ENCODE measurements around the gene CEP350. TPM values are rescaled to one million over a fixed set of nuclear protein-coding genes. Genes with fewer than 3 reads are reported as not detected.

Gene CEP350
- total RNA-seq, 1 experiment from 2014 or later: 27.6 TPM

- TF ChIP-seq, protein P1, sequence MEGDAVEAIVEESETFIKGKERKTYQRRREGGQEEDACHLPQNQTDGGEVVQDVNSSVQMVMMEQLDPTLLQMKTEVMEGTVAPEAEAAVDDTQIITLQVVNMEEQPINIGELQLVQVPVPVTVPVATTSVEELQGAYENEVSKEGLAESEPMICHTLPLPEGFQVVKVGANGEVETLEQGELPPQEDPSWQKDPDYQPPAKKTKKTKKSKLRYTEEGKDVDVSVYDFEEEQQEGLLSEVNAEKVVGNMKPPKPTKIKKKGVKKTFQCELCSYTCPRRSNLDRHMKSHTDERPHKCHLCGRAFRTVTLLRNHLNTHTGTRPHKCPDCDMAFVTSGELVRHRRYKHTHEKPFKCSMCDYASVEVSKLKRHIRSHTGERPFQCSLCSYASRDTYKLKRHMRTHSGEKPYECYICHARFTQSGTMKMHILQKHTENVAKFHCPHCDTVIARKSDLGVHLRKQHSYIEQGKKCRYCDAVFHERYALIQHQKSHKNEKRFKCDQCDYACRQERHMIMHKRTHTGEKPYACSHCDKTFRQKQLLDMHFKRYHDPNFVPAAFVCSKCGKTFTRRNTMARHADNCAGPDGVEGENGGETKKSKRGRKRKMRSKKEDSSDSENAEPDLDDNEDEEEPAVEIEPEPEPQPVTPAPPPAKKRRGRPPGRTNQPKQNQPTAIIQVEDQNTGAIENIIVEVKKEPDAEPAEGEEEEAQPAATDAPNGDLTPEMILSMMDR (IDR thresholded peaks at IDR 0.05 in 2 of 3, conservative IDR thresholded peaks at IDR 0.05 in 1 of 3; ENCODE audit: borderline replicate concordance in 1 of 3, insufficient read depth in 1 of 3, low read depth in 2 of 3, low read length in 2 of 3): no peak
- TF ChIP-seq ZNF274 (IDR thresholded peaks at IDR 0.05; ENCODE audit: low read depth, low read length): no peak
- TF ChIP-seq ELF1 (IDR thresholded peaks at IDR 0.05; ENCODE audit: borderline replicate concordance, low read depth): peak; percentile 57; the same call in 1 of the 2 replicates
- TF ChIP-seq, protein P2, sequence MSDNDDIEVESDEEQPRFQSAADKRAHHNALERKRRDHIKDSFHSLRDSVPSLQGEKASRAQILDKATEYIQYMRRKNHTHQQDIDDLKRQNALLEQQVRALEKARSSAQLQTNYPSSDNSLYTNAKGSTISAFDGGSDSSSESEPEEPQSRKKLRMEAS (IDR thresholded peaks at IDR 0.05): peak; percentile 54; the same call in 1 of the 2 replicates
These were observed 199.9 kb downstream of the CEP350 start, which contains the start of gene QSOX1 (continued) for GRCh38 chr1:180154325-180155181.

DNA sequence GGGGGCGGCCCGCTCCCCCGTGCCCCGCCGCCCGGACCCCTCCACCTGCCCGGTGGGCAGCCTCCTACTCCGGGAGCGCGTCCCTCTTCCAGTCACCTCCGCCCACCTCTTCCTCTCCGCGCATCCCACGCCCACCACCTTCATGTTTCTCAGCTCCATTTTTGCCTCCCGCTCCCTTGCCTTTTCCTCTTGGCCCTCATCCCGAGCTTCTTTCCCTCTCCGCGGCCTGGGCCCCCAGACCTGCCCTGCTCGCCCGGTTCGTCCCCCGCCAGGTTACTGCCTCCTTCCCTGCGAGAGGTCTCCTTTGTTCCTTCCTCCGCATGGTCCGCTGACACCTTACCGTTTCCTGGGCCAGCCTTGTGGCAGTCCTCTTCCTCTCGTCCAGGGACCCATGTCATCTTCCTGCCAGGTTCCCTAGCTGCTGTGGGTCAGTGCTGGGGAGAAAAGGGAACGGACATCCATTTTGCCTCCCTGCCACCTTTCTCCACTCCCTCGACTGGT lies 200.6 kb downstream of the CEP350 start:
- peak overlapping the region; percentile 68 for H3K9ac ChIP-seq (ENCODE audit: low read length)
- H3K9me2 ChIP-seq (ENCODE audit: insufficient read depth): no peaks in the 10 kb centered on the region
- no peaks in the 10 kb centered on the region for H3K36me3 ChIP-seq (ENCODE audit: control insufficient read depth in 1 of 2, insufficient read depth in 2 of 2, low read length in 2 of 2)
- ATAC-seq: peak; percentile 20
- no TSS peak for BruUV-seq (replicated peaks)
- H2AFZ ChIP-seq (ENCODE audit: low read depth, low read length, poor library complexity, severe bottlenecking): no peak overlapping the region
- no peak for DNase-seq (ENCODE audit: low read depth, low spot score)
- H3K9me3 ChIP-seq (ENCODE audit: control insufficient read depth in 1 of 2, insufficient read depth in 1 of 2, low read depth in 1 of 2, low read length in 2 of 2): no peaks in the 10 kb centered on the region
- POLR2A ChIA-PET: interaction anchor here (0.9 to 1.9 kb wide), 3 partner anchors 10 to 18 kb away, joined by 3 to 11 read pairs (median 3); no protein-coding TSS in a partner anchor
- intact Hi-C loops (cut with micrococcal nuclease): loop anchor here (2.0 kb wide), 1 partner anchor 272 kb away; the partner anchor contains the start of gene TOR1AIP1
- H4K20me1 ChIP-seq (ENCODE audit: insufficient read depth): no peaks in the 10 kb centered on the region
- H3K27ac ChIP-seq (ENCODE audit: low read depth, low read length): no peak overlapping the region; the same call in 1 of the 2 replicates
- peaks cover 2 to 43% of the 10 kb centered on the region in 2 experiments; a peak in 3 of 4 replicates for H3K4me1 ChIP-seq (ENCODE audit: control insufficient read depth in 1 of 2, insufficient read depth in 2 of 2, low read length in 2 of 2)
- RAD21 ChIA-PET (ENCODE audit: low non-redundant PET in 1 of 2, low total read pairs in 2 of 2, uncharacterized antibody in 2 of 2, unreplicated experiment in 2 of 2): no interaction called here
- peak overlapping the region; percentile 90 for H3K4me2 ChIP-seq (ENCODE audit: low read length)
- CTCF ChIA-PET: interaction anchor here (1.5 to 1.6 kb wide), 2 partner anchors 32 to 340 kb away, joined by 3 read pairs; no protein-coding TSS in a partner anchor
- no peaks in the 10 kb centered on the region for H3K27me3 ChIP-seq (ENCODE audit: insufficient read depth, low read length)
- peak overlapping the region; percentile 81 to 91 for H3K4me3 ChIP-seq (replicated peaks in 1 of 2; ENCODE audit: low read depth in 1 of 2, low read length in 2 of 2)
- TF ChIP-seq, protein P1 (IDR thresholded peaks at IDR 0.05 in 2 of 3, conservative IDR thresholded peaks at IDR 0.05 in 1 of 3; ENCODE audit: borderline replicate concordance in 1 of 3, insufficient read depth in 1 of 3, low read depth in 2 of 3, low read length in 2 of 3): no peak
- TF ChIP-seq, protein P2 (IDR thresholded peaks at IDR 0.05): 0 out of 2 replicates have a peak, but pooled peaks have one; percentile 5
- TF ChIP-seq POLR2A (IDR thresholded peaks at IDR 0.05; ENCODE audit: borderline replicate concordance, extremely low read depth, insufficient read depth, insufficient read length): no peak
- TF ChIP-seq YY1 (IDR thresholded peaks at IDR 0.05; ENCODE audit: extremely low read depth, insufficient replicate concordance, low read depth, low read length): no peak
- TF ChIP-seq, protein P3, sequence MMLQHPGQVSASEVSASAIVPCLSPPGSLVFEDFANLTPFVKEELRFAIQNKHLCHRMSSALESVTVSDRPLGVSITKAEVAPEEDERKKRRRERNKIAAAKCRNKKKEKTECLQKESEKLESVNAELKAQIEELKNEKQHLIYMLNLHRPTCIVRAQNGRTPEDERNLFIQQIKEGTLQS (IDR thresholded peaks at IDR 0.05): no peak
- TF ChIP-seq, protein P4, sequence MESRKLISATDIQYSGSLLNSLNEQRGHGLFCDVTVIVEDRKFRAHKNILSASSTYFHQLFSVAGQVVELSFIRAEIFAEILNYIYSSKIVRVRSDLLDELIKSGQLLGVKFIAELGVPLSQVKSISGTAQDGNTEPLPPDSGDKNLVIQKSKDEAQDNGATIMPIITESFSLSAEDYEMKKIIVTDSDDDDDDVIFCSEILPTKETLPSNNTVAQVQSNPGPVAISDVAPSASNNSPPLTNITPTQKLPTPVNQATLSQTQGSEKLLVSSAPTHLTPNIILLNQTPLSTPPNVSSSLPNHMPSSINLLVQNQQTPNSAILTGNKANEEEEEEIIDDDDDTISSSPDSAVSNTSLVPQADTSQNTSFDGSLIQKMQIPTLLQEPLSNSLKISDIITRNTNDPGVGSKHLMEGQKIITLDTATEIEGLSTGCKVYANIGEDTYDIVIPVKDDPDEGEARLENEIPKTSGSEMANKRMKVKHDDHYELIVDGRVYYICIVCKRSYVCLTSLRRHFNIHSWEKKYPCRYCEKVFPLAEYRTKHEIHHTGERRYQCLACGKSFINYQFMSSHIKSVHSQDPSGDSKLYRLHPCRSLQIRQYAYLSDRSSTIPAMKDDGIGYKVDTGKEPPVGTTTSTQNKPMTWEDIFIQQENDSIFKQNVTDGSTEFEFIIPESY (IDR thresholded peaks at IDR 0.05; ENCODE audit: extremely low read depth, insufficient replicate concordance, low read length): no peak
- no peak for TF ChIP-seq EZH2 (IDR thresholded peaks at IDR 0.05)
- no peak for TF ChIP-seq SRF (IDR thresholded peaks at IDR 0.05; ENCODE audit: low read depth)
- TF ChIP-seq RAD21 (IDR thresholded peaks at IDR 0.05; ENCODE audit: low read depth): no peak
- 0 out of 2 replicates have a peak, but pooled peaks have one; percentile 14 for TF ChIP-seq EGR1 (IDR thresholded peaks at IDR 0.05; ENCODE audit: low read depth)
- TF ChIP-seq CBX3 (IDR thresholded peaks at IDR 0.05; ENCODE audit: low read depth): no peak
- no peak for TF ChIP-seq JUND (IDR thresholded peaks at IDR 0.05)
- peaks cover 30% of the 10 kb centered on the region for H3K79me2 ChIP-seq (ENCODE audit: insufficient read depth, low read length)

All from HCT116 (cell line).